Upper lobe of left lung (tissue), 4 donors: Measurements from ENCODE around the gene KNDC1.

ENCODE experiments used
- CTCF ChIP-seq, 6 experiments: fragments of 450-650 bp in 4 of 6; fragments of 200-600 bp in 2 of 6; sonication (generic) in 2 of 6; IDR thresholded peaks; one replicate each; pipeline ENCODE4 v1.5.1; 2016 to 2019; ENCODE audit warnings: antibody characterized with exemption in 6 of 6
- EP300 ChIP-seq, 4 donors: sonication (generic); formaldehyde crosslinking; IDR thresholded peaks; one replicate each; pipeline ENCODE4 v1.5.1; 2017; ENCODE audit warnings: antibody characterized with exemption in 4 of 4, control low read depth in 2 of 4
- POLR2A ChIP-seq, 4 donors: fragments of 450-650 bp; IDR thresholded peaks; one replicate each; pipeline ENCODE4 v1.5.1; 2016 to 2017; ENCODE audit warnings: antibody characterized with exemption in 4 of 4, mild to moderate bottlenecking in 2 of 4

DNA sequence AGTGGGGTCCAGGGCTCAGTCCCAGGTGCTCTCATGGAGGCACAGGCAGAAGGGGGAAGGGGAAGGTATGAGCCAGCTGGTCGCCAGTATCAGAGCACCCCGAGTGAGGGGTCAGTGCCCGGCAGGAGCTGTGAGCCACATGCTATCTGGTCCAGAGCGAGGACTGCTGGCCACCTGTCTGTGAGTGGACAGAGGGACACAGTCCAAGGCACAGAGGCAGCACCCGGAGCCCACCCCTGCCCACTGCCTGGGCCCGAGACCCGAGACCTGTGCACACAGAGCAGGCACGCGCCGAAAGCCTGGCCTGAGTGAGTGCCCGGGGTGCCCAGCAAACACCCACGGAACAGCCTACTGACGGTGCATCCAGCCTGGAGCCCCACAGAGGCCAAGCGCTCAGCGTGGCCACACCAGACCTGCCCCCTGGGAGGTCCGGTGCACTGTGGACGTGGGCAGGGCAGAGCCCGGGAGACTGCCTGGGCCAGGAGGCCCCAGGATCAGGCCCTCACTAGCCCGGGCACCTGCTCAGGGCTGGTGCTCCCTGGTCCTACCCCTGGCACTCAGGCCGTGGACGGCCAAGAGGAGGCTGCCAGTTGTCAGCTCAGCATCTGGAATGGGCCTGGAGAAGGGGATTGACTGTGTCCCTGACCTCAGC is 42.9 kb upstream of the KNDC1 start:
- TF ChIP-seq CTCF (IDR thresholded peaks at IDR 0.05) (no peak), POLR2A (IDR thresholded peaks at IDR 0.05) (no peak), EP300 (IDR thresholded peaks at IDR 0.05) (no peak)
